Myocyte (in vitro differentiated cells): ENCODE data around the gene PTPRJ. TPM values are rescaled to one million over a fixed set of nuclear protein-coding genes. Genes with fewer than 3 reads are reported as not detected.
"Not testable (repeated sequence)": the region's sequence is repeated elsewhere in the genome, so short reads cannot be mapped to it uniquely, and the experiment has no call there.

Experiments
- DNase-seq: peaks from one replicate; pipeline ENCODE4 v3.0.0-alpha.2; 2012; ENCODE audit warnings: low read depth
- total RNA-seq: library from RNA; depleted of rRNA; stranded (reverse); fragments of >200 nt; gene quantifications from 2 replicates; pipeline ENCODE4 v1.2.3, GENCODE V29; 2014

PTPRJ gene
- total RNA-seq, 1 donor from 2014 or later = 1.3 TPM

DNA sequence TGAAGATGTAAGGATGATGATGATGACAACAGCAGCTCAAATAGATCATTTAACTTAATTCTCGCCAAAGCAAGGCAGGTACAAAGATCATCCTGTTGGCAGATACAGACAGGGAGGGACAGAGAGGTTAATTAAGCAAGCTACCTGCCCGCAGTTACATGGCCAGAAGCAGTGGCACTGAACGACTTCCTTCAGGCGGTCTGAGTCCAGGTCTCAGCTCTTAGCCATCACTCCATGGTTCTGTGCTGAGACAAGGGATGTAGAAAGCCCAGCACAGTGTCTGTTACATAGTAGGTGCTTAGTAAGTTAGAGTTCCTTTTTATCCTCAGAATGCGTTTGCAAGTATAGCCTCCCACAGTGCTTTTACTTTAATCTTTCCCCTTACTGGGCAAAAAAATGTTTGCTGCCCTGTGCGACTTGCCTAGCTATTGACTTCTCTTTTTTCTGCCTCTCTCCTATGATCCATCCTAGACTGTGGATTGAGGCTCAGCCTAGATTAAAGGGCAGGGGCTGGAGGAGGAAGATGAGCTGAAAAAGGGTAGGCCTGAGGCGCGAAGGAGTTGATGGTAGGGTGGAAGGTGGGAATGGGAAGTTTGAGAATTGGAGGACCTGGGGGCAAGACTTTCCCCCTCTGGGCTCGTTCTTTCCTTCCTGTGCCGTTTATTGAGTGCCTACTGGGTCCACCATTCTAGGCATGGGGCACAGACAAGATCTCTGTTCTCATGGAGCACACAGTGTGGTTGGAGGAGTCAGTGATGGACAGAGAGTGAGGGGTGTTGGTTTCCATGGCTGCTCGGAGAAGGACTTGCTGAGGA is 128.1 kb downstream of the PTPRJ start:
- DNase-seq = no peak

GRCh38 chr11:48109046-48109666 is 128.8 kb downstream of the PTPRJ start:
- DNase-seq = peak; percentile 59

- DNase-seq = no peak
Measured at GRCh38 chr11:48110509-48110766, 130.1 kb downstream of the PTPRJ start.

DNA sequence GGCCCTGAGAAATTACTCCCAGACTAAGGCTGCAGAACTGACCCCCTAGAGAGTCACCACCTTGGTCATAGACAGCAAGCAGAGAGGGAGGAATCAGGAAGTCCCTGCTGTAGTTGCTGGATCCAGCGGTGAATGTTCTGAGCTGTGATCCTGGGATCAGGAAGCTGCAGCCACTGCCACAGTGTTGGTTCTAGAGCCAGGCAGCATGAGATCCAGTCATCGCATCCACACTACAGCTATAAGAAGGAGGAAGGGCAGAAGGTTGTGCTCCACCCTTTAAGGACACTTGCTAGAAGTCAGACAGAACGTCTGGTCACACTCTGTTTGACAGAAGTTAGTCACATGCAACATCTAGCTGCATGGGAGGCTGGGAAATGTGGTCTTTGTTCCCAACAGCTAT is 131.5 kb downstream of the PTPRJ start:
- no peak for DNase-seq

GRCh38 chr11:48114740-48115139 is 134.4 kb downstream of the PTPRJ start:
- DNase-seq = no peak

GRCh38 chr11:48116437-48117228 is 136.3 kb downstream of the PTPRJ start:
- no peak for DNase-seq

GRCh38 chr11:48122246-48122645 is 141.9 kb downstream of the PTPRJ start:
- no peak for DNase-seq

- no peak for DNase-seq
Measured at GRCh38 chr11:48122656-48123055, 142.3 kb downstream of the PTPRJ start.

GRCh38 chr11:48123254-48123875 is 143.0 kb downstream of the PTPRJ start:
- no peak for DNase-seq

- DNase-seq = peak; percentile 34
Measured at GRCh38 chr11:48123934-48124755, 143.8 kb downstream of the PTPRJ start.

DNA sequence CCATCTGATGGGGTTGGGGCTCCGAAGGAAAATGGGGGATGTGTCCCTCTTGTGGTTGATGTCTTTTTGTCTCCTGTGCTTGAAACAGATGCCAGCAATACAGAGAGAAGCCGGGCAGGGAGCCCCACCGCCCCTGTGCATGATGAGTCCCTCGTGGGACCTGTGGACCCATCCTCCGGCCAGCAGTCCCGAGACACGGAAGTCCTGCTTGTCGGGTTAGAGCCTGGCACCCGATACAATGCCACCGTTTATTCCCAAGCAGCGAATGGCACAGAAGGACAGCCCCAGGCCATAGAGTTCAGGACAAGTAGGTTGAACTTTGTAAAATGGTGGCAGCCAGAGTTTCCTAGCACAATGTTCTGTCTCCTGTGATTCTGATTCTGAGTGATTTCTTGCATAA is 144.5 kb downstream of the PTPRJ start:
- no peak for DNase-seq

DNA sequence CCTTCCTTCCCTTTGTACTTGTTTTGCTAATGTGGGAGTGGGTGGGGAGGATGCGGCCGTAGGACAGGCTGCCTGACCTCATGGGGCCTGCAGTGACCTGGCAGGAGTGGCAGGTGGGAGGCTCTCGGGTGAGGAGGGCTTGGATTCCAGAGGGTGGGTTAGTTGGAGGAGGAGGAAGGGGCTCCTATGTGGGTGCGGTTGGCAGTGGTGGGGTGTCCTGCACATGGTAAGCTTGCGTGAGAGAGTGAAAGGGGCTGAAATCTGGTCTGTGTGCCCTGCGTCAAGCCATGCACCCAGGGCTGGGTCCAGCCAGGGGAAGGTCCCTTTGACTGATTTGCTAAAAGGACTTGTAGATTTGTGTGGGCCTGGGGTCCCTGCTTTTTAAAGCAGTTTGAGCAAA is 145.5 kb downstream of the PTPRJ start:
- no peak for DNase-seq

DNA sequence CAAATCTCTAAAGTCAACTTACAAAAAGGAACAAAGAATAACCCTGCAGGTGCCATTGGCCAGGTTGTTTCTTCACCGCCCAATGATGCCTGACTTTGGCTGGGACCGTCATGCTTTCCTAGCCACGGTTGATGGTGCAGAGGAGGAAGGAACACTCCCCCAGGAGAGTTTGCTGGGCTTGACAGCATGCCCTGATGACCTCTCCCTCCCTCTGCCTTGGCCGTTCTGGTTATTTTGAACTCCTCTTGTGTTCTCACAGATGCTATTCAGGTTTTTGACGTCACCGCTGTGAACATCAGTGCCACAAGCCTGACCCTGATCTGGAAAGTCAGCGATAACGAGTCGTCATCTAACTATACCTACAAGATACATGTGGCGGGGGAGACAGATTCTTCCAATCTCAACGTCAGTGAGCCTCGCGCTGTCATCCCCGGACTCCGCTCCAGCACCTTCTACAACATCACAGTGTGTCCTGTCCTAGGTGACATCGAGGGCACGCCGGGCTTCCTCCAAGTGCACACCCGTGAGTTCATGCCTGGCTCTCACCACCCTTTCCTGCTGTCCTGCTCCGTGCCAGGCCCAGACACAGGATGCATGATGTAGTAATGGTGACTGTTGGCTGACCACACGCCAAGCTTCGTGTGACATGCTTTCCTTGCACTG is 147.3 kb downstream of the PTPRJ start:
- no peak for DNase-seq

GRCh38 chr11:48129697-48130395 is 149.5 kb downstream of the PTPRJ start:
- no peak for DNase-seq

GRCh38 chr11:48134221-48134922 is 154.0 kb downstream of the PTPRJ start:
- DNase-seq = no peak

- no peak for DNase-seq
Measured at GRCh38 chr11:48138222-48138621, 157.9 kb downstream of the PTPRJ start.

DNA sequence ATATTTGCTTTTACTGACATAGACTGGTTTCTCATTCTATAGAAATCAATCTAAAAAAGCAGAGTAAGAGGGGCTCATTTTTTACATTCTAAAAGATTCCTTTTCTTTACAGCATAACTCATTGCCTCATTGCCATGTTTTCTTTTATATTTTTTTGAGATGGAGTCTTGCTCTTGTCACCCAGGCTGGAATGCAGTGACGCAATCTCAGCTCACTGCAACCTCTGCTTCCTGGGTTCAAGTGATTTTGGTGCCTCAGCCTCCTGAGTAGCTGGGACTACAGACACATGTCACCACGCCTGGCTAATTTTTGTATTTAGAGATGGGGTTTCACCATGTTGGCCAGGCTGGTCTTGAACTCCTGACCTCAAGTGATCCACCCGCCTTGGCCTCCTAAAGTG is 159.5 kb downstream of the PTPRJ start:
- DNase-seq = not testable (repeated sequence)

GRCh38 chr11:48141475-48142122 is 161.2 kb downstream of the PTPRJ start:
- DNase-seq = peak; percentile 63

GRCh38 chr11:48142889-48143288 is 162.5 kb downstream of the PTPRJ start:
- DNase-seq = no peak
